ENCODE data around the gene OPN1SW.

Gene OPN1SW

DNA sequence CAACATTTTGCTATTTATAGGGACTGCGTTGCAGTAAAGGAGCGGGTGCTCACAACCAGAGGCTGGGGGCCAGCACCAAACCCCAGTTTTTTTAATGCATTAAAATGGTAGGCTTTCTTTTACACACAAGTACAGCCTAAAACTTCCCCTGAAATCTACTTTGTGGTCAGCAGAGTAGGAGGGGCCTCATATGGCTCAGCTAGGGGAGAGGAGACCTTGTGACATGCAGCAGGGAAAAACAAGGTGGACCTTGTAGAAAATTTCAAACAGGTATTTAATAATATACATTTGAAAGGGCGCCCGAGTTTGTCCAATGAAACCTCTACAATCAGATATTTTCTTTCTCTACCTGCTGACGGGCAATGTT, 17.6 kb upstream of the OPN1SW start:
- FAIRE-seq, result no peak
- no peak for DNase-seq (ENCODE audit: low spot score)

DNA sequence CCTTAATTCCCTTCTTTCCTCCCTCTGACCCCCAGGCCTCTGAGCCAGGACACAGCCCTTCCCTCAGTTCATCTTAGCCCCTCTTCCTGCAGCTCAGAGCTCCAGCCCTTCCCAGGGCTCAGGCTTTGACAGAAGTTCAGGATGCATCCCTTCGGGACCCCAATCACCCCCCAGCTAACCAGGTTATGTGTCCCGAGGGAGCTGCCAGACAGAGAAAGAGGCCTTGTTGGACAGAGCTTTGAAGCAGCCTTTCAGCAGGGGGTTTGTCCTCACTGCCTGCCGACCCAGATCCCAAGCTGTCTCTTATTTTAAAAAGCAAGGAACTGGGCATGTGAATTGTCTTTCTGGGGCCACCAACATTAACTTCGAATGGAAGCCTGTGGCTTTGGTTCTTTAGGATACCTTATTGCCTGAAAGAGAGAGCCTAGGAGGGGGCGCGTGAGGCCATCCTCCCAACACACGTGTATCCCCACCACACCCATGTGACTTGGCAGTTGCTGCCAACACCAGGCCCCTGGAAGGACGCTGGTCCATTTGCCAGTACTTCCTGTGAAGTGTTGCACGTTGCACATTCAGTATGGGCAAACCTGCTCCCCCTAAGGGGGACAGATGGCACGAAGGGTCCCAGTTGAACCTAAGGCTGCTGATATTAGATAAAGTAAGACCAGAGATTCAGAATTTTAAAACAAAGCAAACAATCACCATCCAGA, 17.0 kb upstream of the OPN1SW start:
- DNase-seq (ENCODE audit: low spot score), result no peak

DNA sequence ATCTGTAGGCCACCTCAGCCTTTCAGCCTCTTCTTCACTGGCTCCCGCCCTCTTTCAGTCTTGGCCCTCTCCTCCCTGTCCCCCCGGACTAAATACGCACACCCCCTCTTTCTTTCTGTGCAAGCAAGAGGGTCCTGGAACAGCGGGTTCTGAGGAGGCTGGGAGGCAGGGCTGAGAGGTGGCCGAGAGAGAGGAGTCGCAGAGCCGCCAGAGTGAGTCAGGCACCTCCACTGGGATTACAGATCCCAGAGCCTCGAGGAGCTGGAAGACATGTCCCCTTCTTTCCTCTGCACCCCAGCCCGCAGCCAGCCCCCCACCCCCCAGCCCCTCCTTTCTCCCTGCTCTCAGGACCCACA, 16.4 kb upstream of the OPN1SW start:
- FAIRE-seq, result no peak
- no peak for DNase-seq (ENCODE audit: low spot score)

More for the DNA sequence above, 17.0 kb upstream of the OPN1SW start:
- no peak for FAIRE-seq

DNA sequence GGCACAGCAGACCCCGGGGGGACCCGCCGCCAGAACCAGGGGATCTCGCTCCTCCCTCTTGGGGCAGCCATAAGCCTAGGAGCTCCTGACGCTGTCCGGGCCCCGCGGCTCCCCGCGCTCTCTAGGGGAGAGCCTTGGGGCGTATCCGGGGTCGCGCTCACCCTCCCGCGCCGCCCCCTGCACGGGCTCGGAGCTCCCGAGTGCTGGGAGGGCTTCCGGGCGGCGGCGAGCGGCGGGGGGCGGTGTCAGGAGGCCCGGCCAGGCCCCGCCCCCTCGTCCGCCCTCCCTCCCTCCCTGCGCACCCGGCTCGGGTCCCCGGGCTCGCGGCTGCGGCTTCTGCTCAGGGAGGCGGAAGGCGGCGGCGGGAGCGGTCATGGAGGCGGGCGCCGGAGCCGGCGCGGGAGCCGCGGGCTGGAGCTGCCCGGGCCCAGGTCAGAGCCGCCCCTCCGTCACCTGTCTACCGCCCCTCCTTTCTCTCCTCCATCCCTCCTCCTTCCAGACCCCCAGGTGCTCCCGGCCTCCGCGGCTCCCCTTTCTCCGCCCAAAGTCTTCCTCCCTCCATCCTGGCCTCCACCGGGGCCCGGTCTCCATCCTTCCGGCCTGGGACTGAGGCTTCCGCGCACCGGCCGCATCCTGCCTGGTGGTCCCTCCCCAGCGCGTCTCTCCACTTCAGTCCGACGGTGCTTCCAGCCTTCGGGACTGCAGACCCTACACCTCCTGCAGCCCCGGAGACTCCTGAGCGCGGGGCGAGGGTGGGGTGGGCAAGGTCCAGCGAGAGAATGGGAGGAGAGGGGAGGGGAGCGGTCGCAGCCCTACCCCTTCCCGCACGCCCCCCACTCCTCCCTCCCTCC, 15.8 kb upstream of the OPN1SW start, which contains the start of gene CCDC136:
Gene CCDC136, plus strand, starts transcription at position 848 of the 851 bp plus-strand sequence. CDS start 444 bp downstream, outside the sequence.
- no peak for FAIRE-seq
- peak; percentile 45 for DNase-seq (ENCODE audit: low spot score)

DNA sequence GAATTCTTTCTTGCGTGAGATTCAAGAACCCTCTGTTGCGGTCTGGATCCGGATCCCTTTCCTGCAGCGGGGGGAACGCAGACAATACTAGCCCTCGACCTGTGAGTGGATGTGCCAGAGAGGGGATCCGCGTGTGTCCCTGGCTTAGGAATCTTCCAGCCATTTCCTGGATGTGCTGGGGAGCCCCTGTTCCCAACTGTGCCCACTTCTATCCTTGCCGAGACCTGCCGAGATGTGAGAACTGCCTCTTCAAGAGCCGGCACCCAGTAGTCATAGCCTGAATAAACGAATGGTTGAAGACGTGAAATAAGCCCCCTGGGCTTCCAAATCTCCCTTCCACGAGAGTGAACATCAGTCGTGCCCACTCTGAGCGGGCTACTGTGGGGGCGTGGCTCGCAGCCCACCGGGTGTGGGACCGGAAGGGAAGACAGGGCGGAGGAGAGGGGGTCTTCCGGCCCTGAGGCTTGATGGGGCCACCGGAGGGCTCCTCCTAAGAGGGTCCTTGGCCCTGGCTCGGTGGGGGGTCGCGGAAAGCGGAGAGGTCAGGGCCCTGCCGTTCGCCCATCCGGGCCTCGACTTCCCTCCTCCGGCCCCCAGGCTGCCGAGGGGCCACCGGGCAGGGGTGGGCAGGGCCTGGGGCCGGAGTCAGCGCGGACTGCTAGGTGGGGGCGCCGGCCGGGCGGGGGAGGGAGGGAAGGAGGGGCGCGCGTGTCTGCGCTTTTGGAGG, 14.9 kb upstream of the OPN1SW start:
- no peak for DNase-seq (ENCODE audit: low spot score)
- no peak for FAIRE-seq

DNA sequence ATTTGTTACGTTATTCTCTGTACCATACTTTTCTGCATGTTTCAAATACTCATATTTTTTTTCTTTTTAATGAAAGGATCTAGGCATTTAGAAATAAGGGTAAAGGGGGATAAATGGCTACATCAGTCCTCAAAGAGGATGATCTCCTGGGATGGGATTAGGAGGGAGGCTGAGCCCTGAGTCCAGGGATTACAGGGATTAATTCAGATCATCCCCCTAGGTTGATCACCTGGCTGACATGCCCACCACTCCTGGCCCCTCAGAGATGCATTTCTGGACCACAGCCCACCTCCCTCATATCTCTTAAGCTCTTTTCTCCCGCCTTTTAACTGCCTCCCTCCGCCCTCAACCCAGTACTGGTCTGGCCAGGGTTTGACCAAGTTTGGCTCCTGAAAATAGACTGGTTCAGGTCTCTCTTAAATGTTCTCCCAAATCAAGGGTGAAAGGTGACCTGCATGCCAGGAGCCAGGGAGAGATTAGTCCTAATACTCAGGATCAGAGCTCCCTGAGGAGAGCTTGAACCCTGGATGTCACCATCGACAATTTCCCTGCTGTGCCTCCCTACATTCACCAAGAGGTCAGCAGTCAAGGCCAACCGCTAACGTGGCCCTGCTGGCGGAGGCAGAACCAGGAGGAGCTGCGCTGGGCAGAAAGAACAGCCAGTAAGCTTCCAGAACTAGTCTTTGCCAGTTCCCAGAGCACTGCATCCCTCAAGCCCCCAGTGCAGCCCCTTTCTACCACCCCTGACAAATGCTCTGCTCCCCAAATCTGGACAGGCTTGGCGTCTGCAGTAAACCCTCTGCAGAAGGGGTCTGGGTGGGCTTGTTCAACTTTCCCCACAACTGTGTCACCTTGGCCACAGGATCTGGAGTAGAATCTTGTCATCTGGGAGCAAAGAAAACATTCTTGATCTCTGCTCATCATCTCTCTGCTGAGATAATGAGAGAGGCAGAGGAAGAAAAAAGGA, 13.1 kb upstream of the OPN1SW start:
- DNase-seq (ENCODE audit: low spot score) (no peak), FAIRE-seq (no peak)

DNA sequence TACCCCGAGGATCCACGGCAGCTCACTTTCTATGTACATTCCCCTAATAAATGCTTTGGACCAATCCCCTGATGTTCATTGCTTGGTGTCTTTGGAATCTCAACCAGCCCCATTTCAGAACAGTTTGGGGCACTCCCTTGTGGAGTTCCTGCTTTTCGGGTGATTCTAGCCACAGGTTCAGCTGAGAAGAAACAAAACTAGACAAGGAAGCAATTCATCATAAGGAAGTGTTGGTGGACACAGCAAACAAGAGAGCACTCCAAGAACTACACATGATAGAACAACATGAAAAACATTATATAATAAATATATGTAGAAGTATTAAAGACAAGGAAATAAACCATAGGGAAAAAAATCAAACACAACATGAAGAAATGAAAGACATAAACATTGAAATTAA, 10.1 kb upstream of the OPN1SW start:
- FAIRE-seq, result no peak
- no peak for DNase-seq (ENCODE audit: low spot score)

DNA sequence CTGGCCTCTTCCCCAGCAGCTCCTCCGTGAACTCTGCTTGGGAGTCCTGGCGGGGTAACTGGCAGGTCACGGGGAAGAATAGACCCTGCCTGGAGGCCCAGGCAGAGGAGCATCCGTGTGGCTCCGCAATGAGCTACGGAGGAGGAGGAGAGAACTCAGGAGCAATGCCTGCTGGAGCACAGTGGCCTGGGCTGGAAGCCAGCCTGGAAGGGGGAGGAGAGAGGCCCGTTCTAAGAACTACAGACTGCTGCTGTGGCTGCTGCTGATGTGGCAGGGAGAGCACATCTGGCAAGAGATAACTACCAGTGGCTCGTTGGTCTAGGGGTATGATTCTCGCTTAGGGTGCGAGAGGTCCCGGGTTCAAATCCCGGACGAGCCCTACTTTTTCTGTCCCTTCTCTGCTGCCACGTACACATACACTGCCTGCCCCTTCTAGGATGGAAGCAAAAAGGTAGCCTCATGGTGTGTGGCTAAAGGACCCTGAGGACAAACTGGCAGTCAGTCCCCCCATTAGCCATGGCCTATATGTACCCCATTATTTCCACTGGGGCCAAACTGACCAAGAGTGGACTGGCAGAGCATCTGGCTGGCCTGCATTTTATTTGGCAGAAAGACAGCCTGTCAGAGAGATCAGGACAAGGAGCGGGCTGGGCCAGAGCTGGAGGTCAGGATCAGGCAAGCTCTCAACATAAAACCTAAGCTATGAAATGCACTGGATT, 7.7 kb upstream of the OPN1SW start:
- DNase-seq (ENCODE audit: low spot score), result peak; percentile 71
- no peak for FAIRE-seq

DNA sequence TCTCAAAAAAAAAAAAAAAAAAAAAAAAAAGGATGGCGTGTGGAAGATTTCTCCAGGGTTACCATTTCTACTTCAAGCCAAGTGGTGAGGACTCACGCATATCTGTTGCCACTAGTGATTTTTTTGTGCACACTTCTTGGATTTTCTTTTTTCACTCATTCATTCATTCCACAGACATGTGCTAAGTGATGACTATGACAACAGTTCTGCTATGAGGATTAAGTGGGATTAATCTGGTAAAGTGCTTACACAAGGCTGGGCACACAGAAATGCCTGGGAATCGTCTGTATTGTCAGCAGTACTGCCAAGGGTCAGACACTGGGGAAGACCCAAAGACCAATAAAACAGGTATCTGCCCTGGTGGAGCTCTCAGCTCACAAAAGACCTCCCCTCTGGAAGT, 6.3 kb upstream of the OPN1SW start:
- DNase-seq (ENCODE audit: low spot score) (no peak), FAIRE-seq (no peak)

DNA sequence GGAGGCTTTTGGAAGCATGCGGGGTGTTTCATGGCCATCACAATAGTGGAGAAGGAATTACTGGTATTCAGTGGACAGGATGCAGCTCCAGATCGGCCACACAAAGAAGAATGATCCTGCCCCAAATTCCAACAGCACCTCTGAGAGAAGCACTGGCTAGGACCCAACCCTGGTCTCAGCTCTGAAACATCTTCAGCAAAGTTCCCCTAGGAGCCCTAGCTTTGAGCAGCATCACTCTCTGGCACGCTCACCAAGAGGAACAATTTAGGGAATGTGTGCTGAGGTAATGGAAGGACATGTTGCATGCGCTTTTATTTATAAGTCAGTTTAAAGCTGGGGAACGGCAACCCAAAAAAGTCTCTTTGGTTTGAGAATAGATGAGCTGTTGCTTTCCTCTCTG, 5.5 kb upstream of the OPN1SW start:
- no peak for FAIRE-seq

DNA sequence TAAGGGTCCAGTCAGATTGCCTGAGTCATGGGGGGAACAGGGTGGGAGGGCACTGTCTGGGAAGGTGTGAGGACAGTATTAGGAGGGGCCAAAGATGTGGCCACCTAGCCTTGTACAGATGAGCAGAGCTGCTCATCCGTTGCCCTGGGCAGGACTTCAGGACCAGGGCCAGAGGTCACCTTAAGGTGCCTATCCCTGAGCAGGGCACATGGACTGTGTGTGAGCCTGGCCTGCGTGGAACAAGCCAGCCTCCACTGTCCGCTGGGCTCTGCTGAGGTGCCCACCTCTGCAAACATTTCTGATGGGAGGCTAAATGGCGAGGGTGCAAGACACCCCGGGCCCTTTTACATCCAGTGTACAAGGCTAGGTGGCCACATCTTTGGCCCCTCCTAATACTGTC, 3.4 kb upstream of the OPN1SW start:
- FAIRE-seq, result no peak
- no peak for DNase-seq (ENCODE audit: low spot score)

More for the DNA sequence above, 5.5 kb upstream of the OPN1SW start:
- no peak for DNase-seq (ENCODE audit: low spot score)

DNA sequence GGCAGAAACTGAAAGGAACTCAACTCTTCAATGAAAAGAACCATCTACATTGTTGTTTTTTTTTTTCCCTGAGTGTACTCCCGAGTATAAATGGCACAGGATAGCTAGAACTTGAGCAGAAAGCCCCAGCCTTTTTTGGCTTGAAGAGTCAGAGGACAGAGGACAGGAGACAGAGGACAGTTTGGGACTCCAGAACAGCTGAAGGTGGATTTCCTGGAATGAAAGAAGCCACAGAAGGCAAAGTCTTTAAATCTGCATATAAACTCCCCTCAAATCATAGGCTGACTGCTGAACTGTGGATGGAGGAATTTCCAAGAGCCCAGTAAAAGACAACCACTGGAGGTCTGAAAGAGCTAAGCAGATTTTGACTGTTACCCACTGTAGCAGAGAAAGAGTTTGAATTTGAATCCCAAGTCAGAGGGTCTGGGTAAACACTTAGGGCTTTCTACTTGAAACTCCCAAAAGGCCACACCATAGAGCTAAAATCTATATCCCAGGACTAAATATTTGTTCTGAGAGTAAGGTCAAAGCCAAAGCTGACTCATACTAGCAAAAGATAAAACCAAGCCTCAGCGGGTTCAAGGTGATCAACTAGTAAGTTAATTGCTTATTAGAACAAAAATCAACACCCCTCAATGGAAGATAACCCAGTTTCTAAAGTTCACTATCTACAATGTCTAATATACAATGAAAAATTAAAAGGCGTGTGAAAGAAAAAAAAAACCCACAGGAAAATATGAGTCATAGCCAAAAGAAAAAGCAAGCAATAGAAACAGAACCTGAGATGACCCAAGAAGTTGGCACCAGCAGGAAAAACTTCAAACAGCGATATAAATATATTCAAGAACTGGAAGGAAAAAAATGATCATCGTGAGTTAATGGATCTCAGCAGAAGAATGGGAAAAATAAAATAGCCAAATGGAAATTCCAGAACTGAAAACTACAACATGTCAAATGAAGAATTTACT, 1.8 kb upstream of the OPN1SW start:
- peak; percentile 30 for FAIRE-seq
- DNase-seq (ENCODE audit: low spot score), result no peak

DNA sequence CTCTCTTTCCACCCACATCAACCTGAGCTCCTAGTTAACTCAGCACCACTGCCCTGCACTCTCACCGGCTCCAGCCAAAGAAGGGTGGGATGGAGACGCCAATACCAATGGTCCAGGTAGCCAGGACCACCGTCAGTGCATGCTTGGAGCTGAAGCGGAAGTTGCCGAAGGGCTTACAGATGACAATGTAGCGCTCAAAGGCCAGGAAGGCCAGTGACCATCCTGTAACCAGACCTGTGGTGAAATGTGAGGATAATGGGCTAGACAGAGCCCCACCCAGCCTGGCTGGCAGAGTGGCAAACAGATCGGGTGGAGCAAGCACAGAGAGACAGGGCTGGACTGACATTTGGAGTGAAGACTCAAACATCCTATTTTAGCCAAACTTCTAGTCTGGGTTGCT, 673 bp downstream of the OPN1SW start:
- FAIRE-seq (no peak), DNase-seq (ENCODE audit: low spot score) (no peak)

DNA sequence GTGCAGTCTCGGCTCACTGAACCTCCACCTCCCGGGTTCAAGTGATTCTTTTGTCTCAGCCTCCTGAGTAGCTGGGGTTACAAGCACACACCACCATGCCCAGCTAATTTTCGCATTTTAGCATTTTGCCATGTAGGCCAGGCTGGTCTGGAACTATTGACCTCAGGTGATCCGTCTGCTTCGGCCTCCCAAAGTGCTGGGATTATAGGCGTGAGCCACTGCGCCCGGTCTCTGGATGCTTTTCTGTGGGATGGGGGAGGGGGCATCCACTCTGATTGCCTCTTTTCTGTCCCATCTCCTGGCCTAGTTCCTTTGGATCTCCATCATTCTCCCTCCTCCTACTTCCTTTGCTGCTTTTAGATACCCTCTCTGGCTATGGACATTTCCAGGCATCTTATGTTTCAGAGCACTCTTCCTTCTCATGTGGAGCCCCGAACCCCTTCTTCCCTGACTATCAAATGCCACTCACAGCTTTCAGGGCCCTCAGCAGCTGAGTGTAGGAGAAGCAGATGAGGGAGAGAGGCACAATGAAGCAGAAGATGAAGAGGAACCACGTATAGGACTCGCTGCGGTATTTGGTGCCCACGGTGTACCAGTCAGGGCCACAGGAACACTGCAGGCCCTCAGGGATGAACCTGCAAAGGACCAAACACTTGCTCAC, 1.4 kb downstream of the OPN1SW start:
- FAIRE-seq, result no peak
- no peak for DNase-seq (ENCODE audit: low spot score)

DNA sequence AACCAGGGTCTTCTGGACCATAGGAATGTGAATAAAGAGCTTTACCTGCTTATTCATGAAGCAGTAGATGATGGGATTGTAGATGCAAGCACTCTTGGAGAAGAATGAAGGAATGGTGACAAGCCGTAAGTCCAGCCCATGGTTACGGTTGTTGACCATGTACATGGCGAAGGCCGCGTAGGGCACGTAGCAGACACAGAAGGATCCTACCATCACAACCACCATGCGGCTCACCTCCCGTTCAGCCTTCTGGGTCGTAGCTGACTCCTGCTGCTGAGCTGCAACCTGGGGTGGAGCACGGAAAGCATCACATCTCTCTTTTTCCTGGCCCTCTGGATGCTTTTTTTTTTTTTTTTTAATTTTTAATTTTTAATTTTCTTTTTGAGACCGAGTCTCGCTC, 2.0 kb downstream of the OPN1SW start:
- FAIRE-seq, result no peak
- no peak for DNase-seq (ENCODE audit: low spot score)

DNA sequence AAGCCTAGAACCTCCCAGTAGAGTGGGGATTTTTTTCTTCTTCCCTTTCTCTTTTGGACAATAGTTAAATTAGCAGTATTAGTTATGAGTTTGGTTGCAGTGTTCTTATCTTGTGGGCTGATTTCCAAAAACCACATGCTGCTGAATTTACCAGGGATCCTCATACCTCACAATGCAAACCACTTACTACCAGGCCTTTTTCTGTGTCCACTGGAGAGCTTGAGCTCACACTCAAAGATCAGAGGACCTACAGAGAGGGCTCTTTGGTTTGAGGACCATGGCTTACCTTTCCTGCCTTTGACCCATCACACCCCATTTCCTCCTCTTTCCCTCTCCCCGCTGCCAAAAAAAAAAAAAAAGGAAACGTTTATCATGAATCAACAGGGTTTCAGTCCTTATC, 5.4 kb downstream of the OPN1SW start:
- FAIRE-seq, result no peak
- DNase-seq (ENCODE audit: low spot score), result no peak

DNA sequence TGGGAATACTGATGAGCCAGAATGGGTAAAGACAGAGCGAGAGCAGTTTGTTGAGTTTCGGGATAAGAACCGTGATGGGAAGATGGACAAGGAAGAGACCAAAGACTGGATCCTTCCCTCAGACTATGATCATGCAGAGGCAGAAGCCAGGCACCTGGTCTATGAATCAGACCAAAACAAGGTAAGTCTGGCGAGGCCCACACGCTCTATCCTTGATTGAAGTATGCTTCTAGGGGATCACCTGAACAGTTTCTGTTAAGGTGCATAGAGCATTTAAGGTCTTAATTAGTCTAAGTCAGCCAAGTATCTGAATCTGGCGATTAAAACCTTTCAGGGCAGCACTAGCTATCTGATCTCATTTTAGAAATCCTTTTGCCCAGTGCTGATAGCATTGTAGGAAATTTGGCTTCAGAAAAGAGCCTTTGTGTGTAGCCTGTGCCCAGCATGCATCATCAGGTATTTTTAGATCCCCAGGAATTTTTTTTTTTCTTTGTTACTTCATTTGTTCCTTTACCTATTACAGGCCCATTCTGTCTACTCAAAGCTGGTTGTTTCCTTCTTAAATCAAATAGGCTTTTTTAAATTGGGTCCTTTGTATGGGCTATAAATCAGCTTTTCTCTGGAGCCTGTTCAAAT, 8.0 kb downstream of the OPN1SW start:
- DNase-seq (ENCODE audit: low spot score), result no peak
- FAIRE-seq, result no peak

DNA sequence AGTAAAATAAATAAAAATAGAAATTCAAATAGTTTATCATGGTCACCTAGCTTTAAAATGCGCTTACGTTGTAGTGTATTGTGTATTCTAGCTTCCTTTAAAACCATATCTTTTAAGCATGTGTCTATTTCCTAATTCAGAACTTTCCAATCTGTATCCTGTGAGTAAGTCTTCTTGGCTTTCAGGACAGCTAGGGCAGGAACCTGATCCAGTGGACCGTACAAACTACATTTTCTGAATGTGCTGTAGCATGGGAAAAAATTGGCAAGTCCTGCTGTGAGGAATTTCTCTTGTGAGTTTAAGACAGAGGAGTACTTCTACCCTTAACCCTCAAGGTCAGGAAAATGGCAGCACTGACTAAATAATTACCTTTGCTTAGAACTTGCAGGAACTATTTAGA, 12.1 kb downstream of the OPN1SW start:
- FAIRE-seq, result no peak

More for the DNA sequence above, 12.1 kb downstream of the OPN1SW start:
- DNase-seq (ENCODE audit: low spot score), result no peak
